Hippocampal formation (tissue), 2 donors: Measurements from ENCODE around the gene GUCA2B.
A peak's percentile ranks its signal among the peaks of the same experiment; 100 is the strongest.

Experiments used
- DNase-seq, 2 donors: peaks; one replicate each; lab custom pipeline; 2025; lab: John Stamatoyannopoulos, UW

GUCA2B gene

GRCh38 chr1:42143896-42144710 is 9.1 kb upstream of the GUCA2B start:
- no peak for DNase-seq

- no peak for DNase-seq
Measured at GRCh38 chr1:42144711-42145388, 8.4 kb upstream of the GUCA2B start.

- no peak for DNase-seq
Measured at GRCh38 chr1:42145389-42145716, 7.9 kb upstream of the GUCA2B start.

- no peak for DNase-seq
Measured at GRCh38 chr1:42145764-42146625, 7.2 kb upstream of the GUCA2B start.

GRCh38 chr1:42146626-42147320 is 6.4 kb upstream of the GUCA2B start:
- DNase-seq = peak; percentile 15 to 28

GRCh38 chr1:42148166-42148565 is 5.0 kb upstream of the GUCA2B start:
- DNase-seq = no peak

GRCh38 chr1:42150651-42151050 is 2.6 kb upstream of the GUCA2B start:
- DNase-seq = no peak

- DNase-seq = no peak
Measured at GRCh38 chr1:42152119-42152518, 1.1 kb upstream of the GUCA2B start.

- no peak for DNase-seq
Measured at GRCh38 chr1:42153624-42154023, 414 bp downstream of the GUCA2B start.

GRCh38 chr1:42154685-42155084 is 1.5 kb downstream of the GUCA2B start:
- DNase-seq = no peak

- no peak for DNase-seq
Measured at GRCh38 chr1:42155362-42155761, 2.2 kb downstream of the GUCA2B start.

- no peak for DNase-seq
Measured at GRCh38 chr1:42157667-42158066, 4.5 kb downstream of the GUCA2B start.

GRCh38 chr1:42158189-42158588 is 5.0 kb downstream of the GUCA2B start:
- no peak for DNase-seq

GRCh38 chr1:42162181-42162580 is 9.0 kb downstream of the GUCA2B start:
- no peak for DNase-seq

GRCh38 chr1:42163114-42163513 is 9.9 kb downstream of the GUCA2B start:
- no peak for DNase-seq

- no peak for DNase-seq
Measured at GRCh38 chr1:42163536-42164503, 10.6 kb downstream of the GUCA2B start.

- DNase-seq = no peak
Measured at GRCh38 chr1:42164551-42165420, 11.6 kb downstream of the GUCA2B start, which contains the start of gene GUCA2A. GUCA2A (minus strand) TSS chr1:42164745; CDS start chr1:42164712, 33 bp downstream.

GRCh38 chr1:42165511-42166210 is 12.5 kb downstream of the GUCA2B start:
- no peak for DNase-seq
